Right cardiac atrium (tissue), 5 donors: Measurements from ENCODE around the gene NNAT. TPM values are rescaled to one million over a fixed set of nuclear protein-coding genes. Genes with fewer than 3 reads are reported as not detected.
"Not testable (repeated sequence)": the region's sequence is repeated elsewhere in the genome, so short reads cannot be mapped to it uniquely, and the experiment has no call there.

Source experiments
- ATAC-seq, 2 donors: fragments of 200-7000 bp; cut with Tn5 transposase; one replicate each; pipeline versions ENCODE4 v1.8.0 to v1.9.1; 2020; ENCODE audit warnings: moderate library complexity in 2 of 2, mild to moderate bottlenecking in 1 of 2
- DNase-seq, 3 donors: peaks; one replicate each; pipeline ENCODE4 v3.0.0-alpha.2; 2020
- H3K27ac ChIP-seq: one replicate; pipeline ENCODE4 v1.5.1; 2013; ENCODE audit warnings: mild to moderate bottlenecking, low read length, control low read depth, moderate library complexity
- H3K27me3 ChIP-seq: one replicate; pipeline ENCODE4 v1.6.1; 2013; ENCODE audit not compliant: control insufficient read depth, insufficient read depth
- H3K4me1 ChIP-seq: one replicate; pipeline ENCODE4 v1.6.1; 2013; ENCODE audit warnings: low read length; ENCODE audit not compliant: control insufficient read depth, insufficient read depth
- H3K4me3 ChIP-seq: one replicate; pipeline ENCODE4 v1.5.1; 2013; ENCODE audit warnings: low read length, control low read depth
- H3K9me3 ChIP-seq: one replicate; pipeline ENCODE4 v1.6.1; 2013; ENCODE audit warnings: low read length; ENCODE audit not compliant: control insufficient read depth
- WGBS: extraction: QIAGEN DNeasy Blood & Tissue Kit; methylation state at CpG from one replicate; pipeline ENCODE4 v1.1.7; 2013; 5-methylcytosine and 5-hydroxymethylcytosine counted together
- intact Hi-C, 4 donors: fragments of 100-400 bp; cut with DNase I; formaldehyde crosslinking; loops; one replicate each; pipeline versions ENCODE4 v1.11.0 to v1.14.0; 2022 to 2023
- polyA plus RNA-seq: library from polyadenylated mRNA; stranded (reverse); fragments of 200-250 nt; gene quantifications from one replicate; pipeline ENCODE4 v1.2.3, GENCODE V29; 2013
- total RNA-seq, 4 donors: library from RNA; stranded (reverse); fragmentation: NEBNext Ultra II Directional; extraction: Animal tissue kit (Norgen Biotek cat#: 25700); gene quantifications; one replicate each; pipeline ENCODE4 v1.2.1, GENCODE V29; 2021
- donor health status: healthy with polysubstance abuse.
- donor health status: DM: no; HTN: yes; CAD: no.
- donor health status: DM: no; HTN: no; CAD: no.
- donor health status: DM: no; HTN: yes; CAD: no; lungs with severe emphysema.
- donor health status: DM: yes; HTN: yes; CAD: no.

The NNAT gene
- total and polyA plus RNA-seq, 5 donors: 0.60 to 1.2 (median 0.95) TPM; not detected in 1

DNA sequence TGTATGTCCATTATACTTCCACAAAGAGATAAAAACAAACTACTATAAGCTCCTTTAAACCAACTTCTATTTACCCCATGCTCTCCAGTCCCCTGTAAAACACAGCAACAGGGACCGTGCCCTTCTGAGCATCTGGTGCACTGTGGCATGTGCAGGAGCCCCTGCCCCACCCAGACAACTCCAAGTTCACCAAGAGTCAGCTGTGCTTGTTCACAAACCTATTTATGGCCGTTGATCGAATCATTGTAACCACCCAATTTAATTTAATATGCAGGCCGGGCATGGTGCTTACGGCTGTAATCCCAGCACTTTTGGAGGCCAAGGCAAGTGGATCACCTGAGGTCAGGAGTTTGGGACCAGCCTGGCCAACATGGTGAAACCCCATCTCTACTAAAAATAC is 20.3 kb downstream of the NNAT start:
- H3K4me3 ChIP-seq: no peak overlapping the region
- no peaks in the 10 kb centered on the region for H3K4me1 ChIP-seq
- no peak overlapping the region for H3K27ac ChIP-seq
- H3K9me3 ChIP-seq: no peaks in the 10 kb centered on the region
- WGBS: 91% methylated on average over 5 of the region's 5 CpGs
- H3K27me3 ChIP-seq: no peaks in the 10 kb centered on the region
- DNase-seq (no peak), ATAC-seq (no peak)
- intact Hi-C loops: no loop called here

DNA sequence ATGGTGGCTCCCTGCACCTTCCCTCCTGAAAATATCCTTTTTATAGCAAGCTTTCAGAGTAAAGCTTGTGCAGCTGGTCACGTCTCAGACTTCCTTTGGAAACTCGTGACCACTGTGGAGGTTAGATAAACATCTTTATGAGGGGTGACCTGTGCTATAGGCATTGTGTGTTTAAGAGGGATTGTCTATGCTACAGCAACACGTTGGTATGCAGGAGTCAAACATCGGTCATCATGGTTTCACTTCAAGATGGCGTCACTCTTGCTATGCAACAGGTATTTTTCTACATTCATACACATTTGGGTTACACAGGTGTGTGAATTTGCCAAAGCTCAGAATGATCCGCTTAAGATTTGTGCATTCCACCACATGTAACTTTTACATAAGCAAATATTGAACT is 21.2 kb downstream of the NNAT start:
- WGBS: 65% methylated on average over 6 of the region's 6 CpGs
- no peak for DNase-seq
- Histone ChIP-seq H3K9me3 (no peaks in the 10 kb centered on the region), H3K4me3 (no peak overlapping the region), H3K27me3 (no peaks in the 10 kb centered on the region), H3K4me1 (no peaks in the 10 kb centered on the region), H3K27ac (no peak overlapping the region)
- ATAC-seq: no peak
- intact Hi-C loops: no loop called here

DNA sequence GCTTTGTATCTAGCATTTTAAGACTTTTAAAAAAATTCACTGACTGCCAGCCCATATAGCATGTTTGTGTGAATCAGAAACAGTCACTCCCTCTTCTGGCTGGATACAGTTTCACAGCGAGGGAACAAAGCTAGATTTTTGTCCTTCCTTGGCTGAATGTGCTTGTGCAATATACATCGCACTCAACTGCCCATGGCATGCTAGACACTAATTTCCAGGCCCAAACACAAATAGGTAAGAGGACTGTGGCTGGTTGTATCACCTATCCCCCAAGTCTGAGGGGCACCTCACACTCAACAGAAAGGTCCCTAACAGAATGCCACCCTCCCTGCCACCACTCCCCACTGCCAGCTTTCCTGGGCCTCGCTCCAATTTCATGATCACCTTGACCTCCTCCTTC is 22.8 kb downstream of the NNAT start:
- no peak for ATAC-seq

DNA sequence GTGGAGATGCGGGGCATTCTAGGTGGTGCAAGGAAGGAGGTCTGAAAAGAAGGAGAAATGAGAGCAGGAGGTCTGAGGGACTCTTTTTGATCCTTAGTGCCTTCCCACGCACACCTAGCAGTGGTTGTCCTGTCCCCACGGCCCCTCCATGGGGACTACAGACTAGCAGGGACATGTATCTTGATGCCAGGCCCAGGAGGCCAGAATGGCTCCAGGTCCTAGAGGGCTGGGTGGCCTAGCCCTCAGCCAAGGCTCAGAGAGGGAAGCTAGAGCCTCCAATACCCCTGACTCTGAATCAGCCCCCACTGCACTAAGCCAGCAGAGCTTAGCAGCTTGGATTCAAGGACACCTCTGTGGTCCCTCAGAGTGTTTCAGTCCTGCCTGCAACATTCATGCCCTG is 23.3 kb downstream of the NNAT start:
- ATAC-seq (peak in 1 of 2 donors; percentile 32), DNase-seq (no peak)
- 67% methylated on average over 3 of the region's 3 CpGs for WGBS
- no peak overlapping the region for H3K27ac ChIP-seq
- intact Hi-C loops: no loop called here
- no peaks in the 10 kb centered on the region for H3K9me3 ChIP-seq
- no peak overlapping the region for H3K4me3 ChIP-seq
- no peaks in the 10 kb centered on the region for H3K4me1 ChIP-seq
- no peaks in the 10 kb centered on the region for H3K27me3 ChIP-seq

More for the DNA sequence above, 22.8 kb downstream of the NNAT start:
- intact Hi-C loops: no loop called here
- Histone ChIP-seq H3K4me3 (no peak overlapping the region), H3K4me1 (no peaks in the 10 kb centered on the region), H3K27me3 (no peaks in the 10 kb centered on the region), H3K9me3 (no peaks in the 10 kb centered on the region), H3K27ac (no peak overlapping the region)
- no peak for DNase-seq
- whole genome bisulfite sequencing: 57% methylated on average over 3 of the region's 3 CpGs

DNA sequence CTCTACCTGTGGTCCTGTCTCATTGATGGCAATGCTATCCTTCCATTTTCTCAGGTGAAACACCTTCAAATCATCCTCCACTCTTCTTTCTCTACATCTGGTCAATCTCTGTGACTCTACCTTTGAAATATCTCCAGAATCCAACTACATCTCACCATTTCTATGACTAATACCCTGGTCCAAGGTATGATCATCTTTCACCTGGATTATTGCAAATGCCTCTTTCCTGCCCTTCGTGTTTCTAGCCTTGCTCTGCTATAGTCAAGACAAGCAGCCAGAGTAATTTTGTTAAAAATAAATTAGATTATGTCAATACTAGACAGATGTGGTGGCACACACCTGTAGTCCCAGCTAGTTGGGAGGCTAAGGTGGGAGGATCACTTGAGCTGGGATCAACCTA is 24.5 kb downstream of the NNAT start:
- H3K4me3 ChIP-seq: no peak overlapping the region
- intact Hi-C loops: no loop called here
- no peaks in the 10 kb centered on the region for H3K4me1 ChIP-seq
- H3K27me3 ChIP-seq: no peaks in the 10 kb centered on the region
- no peak overlapping the region for H3K27ac ChIP-seq
- DNase-seq (no peak), ATAC-seq (no peak)
- no peaks in the 10 kb centered on the region for H3K9me3 ChIP-seq
- 87% methylated on average over 1 of the region's 1 CpG for WGBS

DNA sequence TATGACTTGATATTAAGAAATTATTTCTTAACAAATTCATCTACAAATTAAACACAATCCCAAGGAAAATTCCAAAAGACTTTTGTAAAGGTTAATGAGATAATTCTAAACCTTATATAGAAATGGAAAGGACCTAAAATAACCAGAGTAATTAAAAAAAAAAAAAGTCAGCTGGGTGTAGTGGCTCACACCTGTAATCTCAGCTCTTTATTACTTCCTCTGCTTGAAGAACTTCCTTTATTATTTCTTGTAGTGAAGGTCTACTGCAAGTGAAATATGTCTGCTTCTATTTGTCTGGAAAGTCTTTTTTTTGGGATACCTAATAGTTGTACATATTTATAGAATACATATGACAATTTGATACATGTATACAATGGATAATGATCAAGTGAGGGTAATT is 26.9 kb downstream of the NNAT start:
- intact Hi-C loops: no loop called here
- Histone ChIP-seq H3K4me1 (no peaks in the 10 kb centered on the region), H3K27me3 (no peaks in the 10 kb centered on the region), H3K9me3 (no peaks in the 10 kb centered on the region), H3K4me3 (no peak overlapping the region), H3K27ac (no peak overlapping the region)
- ATAC-seq: no peak
- DNase-seq: no peak

DNA sequence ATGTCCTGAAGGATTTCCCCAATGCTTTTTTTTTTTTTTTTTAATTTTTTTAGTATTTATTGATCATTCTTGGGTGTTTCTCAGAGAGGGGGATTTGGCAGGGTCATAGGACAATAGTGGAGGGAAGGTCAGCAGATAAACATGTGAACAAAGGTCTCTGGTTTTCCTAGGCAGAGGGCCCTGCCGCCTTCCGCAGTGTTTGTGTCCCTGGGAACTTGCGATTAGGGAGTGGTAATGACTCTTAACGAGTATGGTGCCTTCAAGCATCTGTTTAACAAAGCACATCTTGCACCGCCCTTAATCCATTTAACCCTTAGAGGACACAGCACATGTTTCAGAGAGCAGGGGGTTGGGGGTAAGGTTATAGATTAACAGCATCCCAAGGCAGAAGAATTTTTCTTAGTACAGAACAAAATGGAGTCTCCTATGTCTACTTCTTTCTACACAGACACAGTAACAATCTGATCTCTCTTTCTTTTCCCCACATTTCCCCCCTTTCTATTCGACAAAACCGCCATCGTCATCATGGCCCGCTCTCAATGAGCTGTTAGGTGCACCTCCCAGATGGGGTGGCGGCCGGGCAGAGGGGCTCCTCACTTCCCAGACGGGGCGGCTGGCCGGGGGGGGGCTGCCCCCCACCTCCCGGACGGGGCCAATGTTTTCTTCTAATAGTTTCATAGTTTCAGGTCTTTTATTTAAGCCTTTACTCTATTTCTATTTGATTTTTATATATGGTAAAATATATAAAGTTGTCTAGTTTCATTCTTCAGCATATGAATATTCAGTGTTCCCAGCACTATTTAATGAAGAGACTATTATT is 29.3 kb downstream of the NNAT start:
- ATAC-seq, H3K9me3 ChIP-seq, H3K27ac ChIP-seq, DNase-seq, H3K4me3 ChIP-seq, intact Hi-C loops, H3K27me3 ChIP-seq, H3K4me1 ChIP-seq: not testable (repeated sequence)
- 68% methylated on average over 16 of the region's 16 CpGs for WGBS

DNA sequence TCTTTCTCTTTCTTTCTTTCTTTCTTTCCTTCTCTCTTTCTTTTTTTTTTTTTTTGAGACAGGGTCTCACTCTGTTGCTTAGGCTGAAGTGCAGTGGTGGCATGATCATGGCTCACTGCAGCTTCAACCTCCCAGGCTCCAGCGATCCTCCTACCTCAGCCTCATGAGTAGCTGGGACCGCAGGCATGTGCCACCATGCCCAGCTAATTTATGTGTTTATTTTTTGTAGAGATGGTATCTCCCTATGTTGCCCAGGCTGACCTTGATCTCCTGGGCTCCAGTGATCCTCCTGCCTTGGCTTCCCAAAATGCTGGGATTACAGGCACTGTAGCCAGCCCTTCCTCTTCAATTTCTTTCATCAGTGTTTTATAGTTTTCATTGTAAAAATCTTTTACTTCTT is 30.6 kb downstream of the NNAT start:
- ATAC-seq, H3K4me3 ChIP-seq, H3K27me3 ChIP-seq, H3K9me3 ChIP-seq, H3K4me1 ChIP-seq, H3K27ac ChIP-seq, intact Hi-C loops, DNase-seq: not testable (repeated sequence)
- 89% methylated on average over 2 of the region's 2 CpGs for WGBS

DNA sequence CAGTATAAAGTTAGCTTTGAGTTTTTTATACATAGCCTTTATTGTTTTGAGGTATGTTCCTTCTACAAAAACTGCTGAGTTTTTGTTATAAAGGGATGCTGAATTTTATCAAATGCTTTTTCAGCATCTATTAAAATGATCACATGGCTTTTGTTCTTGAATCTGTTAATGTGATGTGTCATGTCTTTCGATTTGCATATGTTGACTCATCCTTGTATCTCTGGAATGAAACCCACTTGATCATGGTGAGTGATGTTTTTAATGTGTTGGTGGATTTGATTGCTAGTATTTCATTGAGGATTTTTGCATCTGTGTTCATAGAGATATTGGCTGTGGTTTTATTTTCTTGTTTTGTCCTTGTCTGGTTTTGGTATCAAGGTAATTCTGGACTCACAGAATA is 31.4 kb downstream of the NNAT start:
- Histone ChIP-seq H3K27me3 (no peaks in the 10 kb centered on the region), H3K4me1 (no peaks in the 10 kb centered on the region), H3K4me3 (no peak overlapping the region), H3K27ac (no peak overlapping the region), H3K9me3 (no peaks in the 10 kb centered on the region)
- intact Hi-C loops: no loop called here
- ATAC-seq (no peak), DNase-seq (no peak)
- WGBS: 54% methylated on average over 1 of the region's 1 CpG

DNA sequence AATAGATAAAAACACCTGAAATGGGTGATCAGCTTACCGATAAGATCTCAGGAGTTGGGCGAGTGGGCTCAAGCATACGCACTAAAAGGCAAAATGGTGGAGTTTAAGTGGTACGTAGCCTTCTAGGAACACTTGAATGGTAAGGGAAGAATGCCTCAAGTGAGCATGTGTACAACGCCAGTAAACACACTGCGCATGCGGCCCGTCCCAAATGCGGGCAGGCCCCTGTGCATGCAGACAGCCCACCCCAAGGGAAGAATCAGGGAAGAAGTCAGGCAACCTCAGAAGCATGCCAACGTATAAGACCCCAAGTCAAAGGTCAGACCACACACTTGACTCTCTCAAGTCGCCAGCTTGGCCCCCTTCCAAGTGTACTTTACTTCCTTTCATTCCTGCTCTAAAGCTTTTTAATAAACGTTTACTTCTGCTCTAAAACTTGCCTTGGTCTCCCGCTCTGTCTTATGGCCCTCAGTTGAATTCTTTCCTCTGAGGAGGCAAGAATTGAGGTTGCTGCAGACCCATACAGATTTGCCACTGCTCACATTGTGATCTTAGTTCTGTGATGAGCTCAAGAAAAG is 33.8 kb downstream of the NNAT start:
- H3K9me3 ChIP-seq, DNase-seq, ATAC-seq, H3K4me3 ChIP-seq, H3K27me3 ChIP-seq, H3K27ac ChIP-seq, intact Hi-C loops, H3K4me1 ChIP-seq: not testable (repeated sequence)
- WGBS: 75% methylated on average over 13 of the region's 13 CpGs

DNA sequence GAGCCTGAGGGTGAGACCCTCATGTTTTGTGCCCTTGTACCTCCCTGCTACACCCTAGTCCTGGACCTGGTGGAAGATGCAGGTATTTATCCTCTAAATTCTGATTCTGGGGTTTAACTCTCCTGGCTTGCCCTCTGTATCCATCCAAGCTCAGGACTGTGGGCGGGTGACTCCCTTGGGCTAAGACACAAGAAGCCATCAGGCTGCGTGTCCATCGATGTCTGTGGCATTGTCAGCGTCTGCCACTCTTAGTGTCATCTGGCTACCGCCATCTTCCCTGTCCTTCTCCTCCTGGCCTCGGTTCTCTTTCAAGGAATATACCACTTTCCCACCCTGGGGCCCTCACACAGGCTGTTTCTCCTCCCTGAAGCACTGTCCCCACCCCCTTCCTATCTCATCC is 35.5 kb downstream of the NNAT start:
- Histone ChIP-seq H3K4me1 (no peaks in the 10 kb centered on the region), H3K9me3 (no peaks in the 10 kb centered on the region), H3K27me3 (no peaks in the 10 kb centered on the region), H3K4me3 (no peak overlapping the region), H3K27ac (no peak overlapping the region)
- intact Hi-C loops: no loop called here
- ATAC-seq (no peak), DNase-seq (no peak)
- 86% methylated on average over 6 of the region's 6 CpGs for WGBS
